Stimulated activated CD4-positive, alpha-beta T cell treated with anti-CD3 and anti-CD28 coated beads, TNF-alpha, amount 100 ng/mL, for 4 hours (primary cell): Measurements from ENCODE around the gene TADA2B.
"Not testable (repeated sequence)": the region's sequence is repeated elsewhere in the genome, so short reads cannot be mapped to it uniquely, and the experiment has no call there.

Experiments
- DNase-seq, 3 experiments: peaks; one replicate each; pipeline ENCODE4 v3.0.0-alpha.2; 2020; ENCODE audit warnings: low read depth in 3 of 3

Gene TADA2B

GRCh38 chr4:7083597-7084563 lies 40.7 kb downstream of the TADA2B start:
- no peak for DNase-seq

GRCh38 chr4:7084564-7084961 lies 41.4 kb downstream of the TADA2B start:
- not testable (repeated sequence) for DNase-seq

GRCh38 chr4:7086384-7086783 lies 43.2 kb downstream of the TADA2B start:
- DNase-seq: no peak

GRCh38 chr4:7087036-7087435 lies 43.9 kb downstream of the TADA2B start:
- DNase-seq: no peak

- DNase-seq: no peak
Measured at GRCh38 chr4:7089213-7089986, 46.2 kb downstream of the TADA2B start.

- DNase-seq: no peak
Measured at GRCh38 chr4:7092026-7092425, 48.9 kb downstream of the TADA2B start.

- DNase-seq: no peak
Measured at GRCh38 chr4:7094916-7095315, 51.7 kb downstream of the TADA2B start.

- DNase-seq: no peak
Measured at GRCh38 chr4:7095611-7096155, 52.5 kb downstream of the TADA2B start.

- no peak for DNase-seq
Measured at GRCh38 chr4:7096236-7096635, 53.1 kb downstream of the TADA2B start.

- peak; percentile 9 to 29 (median 14) for DNase-seq
Measured at GRCh38 chr4:7101692-7102515, 58.7 kb downstream of the TADA2B start.

- DNase-seq: not testable (repeated sequence)
Measured at GRCh38 chr4:7102516-7102909, 59.3 kb downstream of the TADA2B start.

- peak; percentile 60 to 74 (median 66) for DNase-seq
Measured at GRCh38 chr4:7103031-7103606, 59.9 kb downstream of the TADA2B start.

GRCh38 chr4:7103607-7104365 lies 60.6 kb downstream of the TADA2B start:
- DNase-seq: no peak

- DNase-seq: no peak
Measured at GRCh38 chr4:7104366-7105031, 61.3 kb downstream of the TADA2B start.

GRCh38 chr4:7105276-7105675 lies 62.1 kb downstream of the TADA2B start:
- no peak for DNase-seq

- no peak for DNase-seq
Measured at GRCh38 chr4:7107166-7107905, 64.2 kb downstream of the TADA2B start.
